ENCODE measurements around the gene PFDN4. TPM values are rescaled to one million over a fixed set of nuclear protein-coding genes. Genes with fewer than 3 reads are reported as not detected.

Gene PFDN4
- polyA plus RNA-seq, 2 donors, result 43.8 to 48.3 TPM

GRCh38 chr20:54165014-54165413 lies 42.9 kb upstream of the PFDN4 start:
- H3K27ac ChIP-seq (ENCODE audit: low read depth in 2 of 2, low read length in 1 of 2), result no peak overlapping the region
- whole genome bisulfite sequencing, 2 donors, result 92 to 93% methylated on average over 9 of the region's 9 CpGs
- no peak overlapping the region for H3K4me3 ChIP-seq (ENCODE audit: low read depth in 1 of 2, low read length in 2 of 2)
- no peaks in the 10 kb centered on the region for H3K27me3 ChIP-seq (ENCODE audit: control insufficient read depth in 1 of 2, insufficient read depth in 2 of 2, low read length in 2 of 2)
- no peaks in the 10 kb centered on the region for H3K9me3 ChIP-seq (ENCODE audit: control insufficient read depth in 2 of 2, insufficient read depth in 1 of 2, low read depth in 1 of 2, low read length in 1 of 2)
- no peaks in the 10 kb centered on the region for H3K36me3 ChIP-seq (ENCODE audit: control insufficient read depth in 2 of 2, insufficient read depth in 2 of 2, low read length in 1 of 2)
- H3K4me1 ChIP-seq (ENCODE audit: control insufficient read depth in 2 of 2, insufficient read depth in 2 of 2, low read length in 1 of 2), result no peaks in the 10 kb centered on the region

- no peak overlapping the region for H3K4me3 ChIP-seq (ENCODE audit: low read depth in 1 of 2, low read length in 2 of 2)
- H3K27ac ChIP-seq (ENCODE audit: low read depth in 2 of 2, low read length in 1 of 2), result no peak overlapping the region
- 53 to 69% methylated on average over 2 of the region's 2 CpGs for WGBS, 2 donors
- no peaks in the 10 kb centered on the region for H3K36me3 ChIP-seq (ENCODE audit: control insufficient read depth in 2 of 2, insufficient read depth in 2 of 2, low read length in 1 of 2)
- no peaks in the 10 kb centered on the region for H3K4me1 ChIP-seq (ENCODE audit: control insufficient read depth in 2 of 2, insufficient read depth in 2 of 2, low read length in 1 of 2)
- no peaks in the 10 kb centered on the region for H3K9me3 ChIP-seq (ENCODE audit: control insufficient read depth in 2 of 2, insufficient read depth in 1 of 2, low read depth in 1 of 2, low read length in 1 of 2)
- H3K27me3 ChIP-seq (ENCODE audit: control insufficient read depth in 1 of 2, insufficient read depth in 2 of 2, low read length in 2 of 2), result no peaks in the 10 kb centered on the region
Observed at GRCh38 chr20:54165803-54166202, 42.1 kb upstream of the PFDN4 start.

GRCh38 chr20:54166987-54167662 lies 40.8 kb upstream of the PFDN4 start:
- Histone ChIP-seq H3K9me3 (ENCODE audit: control insufficient read depth in 2 of 2, insufficient read depth in 1 of 2, low read depth in 1 of 2, low read length in 1 of 2) (no peaks in the 10 kb centered on the region), H3K4me1 (ENCODE audit: control insufficient read depth in 2 of 2, insufficient read depth in 2 of 2, low read length in 1 of 2) (no peaks in the 10 kb centered on the region), H3K4me3 (ENCODE audit: low read depth in 1 of 2, low read length in 2 of 2) (no peak overlapping the region), H3K27me3 (ENCODE audit: control insufficient read depth in 1 of 2, insufficient read depth in 2 of 2, low read length in 2 of 2) (no peaks in the 10 kb centered on the region), H3K36me3 (ENCODE audit: control insufficient read depth in 2 of 2, insufficient read depth in 2 of 2, low read length in 1 of 2) (no peaks in the 10 kb centered on the region), H3K27ac (ENCODE audit: low read depth in 2 of 2, low read length in 1 of 2) (no peak overlapping the region)
- WGBS, 2 donors, result 86 to 89% methylated on average over 7 of the region's 7 CpGs

- Histone ChIP-seq H3K9me3 (ENCODE audit: control insufficient read depth in 2 of 2, insufficient read depth in 1 of 2, low read depth in 1 of 2, low read length in 1 of 2) (no peaks in the 10 kb centered on the region), H3K4me3 (ENCODE audit: low read depth in 1 of 2, low read length in 2 of 2) (no peak overlapping the region), H3K27me3 (ENCODE audit: control insufficient read depth in 1 of 2, insufficient read depth in 2 of 2, low read length in 2 of 2) (no peaks in the 10 kb centered on the region), H3K36me3 (ENCODE audit: control insufficient read depth in 2 of 2, insufficient read depth in 2 of 2, low read length in 1 of 2) (no peaks in the 10 kb centered on the region), H3K27ac (ENCODE audit: low read depth in 2 of 2, low read length in 1 of 2) (no peak overlapping the region), H3K4me1 (ENCODE audit: control insufficient read depth in 2 of 2, insufficient read depth in 2 of 2, low read length in 1 of 2) (peaks cover 6 to 7% of the 10 kb centered on the region in 2 donors)
- 62 to 70% methylated on average over 11 of the region's 11 CpGs for WGBS, 2 donors
Observed at GRCh38 chr20:54167909-54168872, 39.7 kb upstream of the PFDN4 start.

GRCh38 chr20:54168961-54169862 lies 38.7 kb upstream of the PFDN4 start:
- H3K4me1 ChIP-seq (ENCODE audit: control insufficient read depth in 2 of 2, insufficient read depth in 2 of 2, low read length in 1 of 2), result peaks cover 6 to 16% of the 10 kb centered on the region in 2 donors
- WGBS, 2 donors, result 75 to 78% methylated on average over 14 of the region's 14 CpGs
- no peak overlapping the region for H3K4me3 ChIP-seq (ENCODE audit: low read depth in 1 of 2, low read length in 2 of 2)
- no peaks in the 10 kb centered on the region for H3K36me3 ChIP-seq (ENCODE audit: control insufficient read depth in 2 of 2, insufficient read depth in 2 of 2, low read length in 1 of 2)
- peaks cover 0 to 6% of the 10 kb centered on the region in 2 donors for H3K27me3 ChIP-seq (ENCODE audit: control insufficient read depth in 1 of 2, insufficient read depth in 2 of 2, low read length in 2 of 2)
- H3K27ac ChIP-seq (ENCODE audit: low read depth in 2 of 2, low read length in 1 of 2), result no peak overlapping the region
- no peaks in the 10 kb centered on the region for H3K9me3 ChIP-seq (ENCODE audit: control insufficient read depth in 2 of 2, insufficient read depth in 1 of 2, low read depth in 1 of 2, low read length in 1 of 2)

GRCh38 chr20:54170026-54170471 lies 37.8 kb upstream of the PFDN4 start:
- H3K4me1 ChIP-seq (ENCODE audit: control insufficient read depth in 2 of 2, insufficient read depth in 2 of 2, low read length in 1 of 2), result peaks cover 6 to 17% of the 10 kb centered on the region in 2 donors
- no peaks in the 10 kb centered on the region for H3K9me3 ChIP-seq (ENCODE audit: control insufficient read depth in 2 of 2, insufficient read depth in 1 of 2, low read depth in 1 of 2, low read length in 1 of 2)
- H3K4me3 ChIP-seq (ENCODE audit: low read depth in 1 of 2, low read length in 2 of 2), result no peak overlapping the region
- WGBS, 2 donors, result 69 to 75% methylated on average over 4 of the region's 4 CpGs
- H3K36me3 ChIP-seq (ENCODE audit: control insufficient read depth in 2 of 2, insufficient read depth in 2 of 2, low read length in 1 of 2), result no peaks in the 10 kb centered on the region
- peaks cover 0 to 6% of the 10 kb centered on the region in 2 donors for H3K27me3 ChIP-seq (ENCODE audit: control insufficient read depth in 1 of 2, insufficient read depth in 2 of 2, low read length in 2 of 2)
- no peak overlapping the region for H3K27ac ChIP-seq (ENCODE audit: low read depth in 2 of 2, low read length in 1 of 2)

- Histone ChIP-seq H3K27ac (ENCODE audit: low read depth in 2 of 2, low read length in 1 of 2) (no peak overlapping the region), H3K4me1 (ENCODE audit: control insufficient read depth in 2 of 2, insufficient read depth in 2 of 2, low read length in 1 of 2) (peaks cover 6 to 17% of the 10 kb centered on the region in 2 donors), H3K4me3 (ENCODE audit: low read depth in 1 of 2, low read length in 2 of 2) (no peak overlapping the region), H3K9me3 (ENCODE audit: control insufficient read depth in 2 of 2, insufficient read depth in 1 of 2, low read depth in 1 of 2, low read length in 1 of 2) (no peaks in the 10 kb centered on the region), H3K27me3 (ENCODE audit: control insufficient read depth in 1 of 2, insufficient read depth in 2 of 2, low read length in 2 of 2) (peaks cover 0 to 6% of the 10 kb centered on the region in 2 donors), H3K36me3 (ENCODE audit: control insufficient read depth in 2 of 2, insufficient read depth in 2 of 2, low read length in 1 of 2) (no peaks in the 10 kb centered on the region)
- 63 to 77% methylated on average over 3 of the region's 3 CpGs for WGBS, 2 donors
Observed at GRCh38 chr20:54170963-54171362, 36.9 kb upstream of the PFDN4 start.

- H3K4me1 ChIP-seq (ENCODE audit: control insufficient read depth in 2 of 2, insufficient read depth in 2 of 2, low read length in 1 of 2), result peaks cover 6 to 17% of the 10 kb centered on the region in 2 donors
- peak overlapping the region in 1 of 2 donors; percentile 15 for H3K4me3 ChIP-seq (ENCODE audit: low read depth in 1 of 2, low read length in 2 of 2)
- WGBS, 2 donors, result 4 to 11% methylated on average over 12 of the region's 12 CpGs
- peaks cover 0 to 6% of the 10 kb centered on the region in 2 donors for H3K27me3 ChIP-seq (ENCODE audit: control insufficient read depth in 1 of 2, insufficient read depth in 2 of 2, low read length in 2 of 2)
- H3K27ac ChIP-seq (ENCODE audit: low read depth in 2 of 2, low read length in 1 of 2), result no peak overlapping the region
- H3K36me3 ChIP-seq (ENCODE audit: control insufficient read depth in 2 of 2, insufficient read depth in 2 of 2, low read length in 1 of 2), result no peaks in the 10 kb centered on the region
- no peaks in the 10 kb centered on the region for H3K9me3 ChIP-seq (ENCODE audit: control insufficient read depth in 2 of 2, insufficient read depth in 1 of 2, low read depth in 1 of 2, low read length in 1 of 2)
Observed at GRCh38 chr20:54172532-54172855, 35.4 kb upstream of the PFDN4 start.
